Stomach (tissue), 9 donors: ENCODE results near the gene COPZ2. TPM values are rescaled to one million over a fixed set of nuclear protein-coding genes. Genes with fewer than 3 reads are reported as not detected.

Source experiments
- DNase-seq, 2 donors: peaks; one replicate each; pipeline versions ENCODE4 v3.0.0 to v3.0.0-alpha.2; 2013 to 2019
- H3K27ac ChIP-seq, 5 donors: fragments of 200-600 bp in 4 of 5; sonication (generic) in 4 of 5; one replicate each; pipeline ENCODE4 v1.5.1; 2013 to 2019; ENCODE audit warnings: mild to moderate bottlenecking in 1 of 5, moderate library complexity in 1 of 5
- H3K27me3 ChIP-seq, 3 donors: fragments of 200-600 bp; sonication (generic); one replicate each; pipeline ENCODE4 v1.5.1; 2017 to 2019; ENCODE audit warnings: mixed run types in 1 of 3
- H3K36me3 ChIP-seq, 4 donors: fragments of 200-600 bp; sonication (generic); 1 replicate in 3 of 4; 2 replicates in 1 of 4; pipeline ENCODE4 v1.5.1; 2016 to 2019
- H3K4me1 ChIP-seq, 4 donors: fragments of 200-600 bp; sonication (generic); one replicate each; pipeline ENCODE4 v1.5.1; 2016 to 2019
- H3K4me3 ChIP-seq, 4 donors: fragments of 200-600 bp; sonication (generic) in 3 of 4; one replicate each; pipeline ENCODE4 v1.5.1; 2016 to 2019; ENCODE audit warnings: mild to moderate bottlenecking in 1 of 4
- H3K9me3 ChIP-seq, 4 donors: fragments of 200-600 bp; sonication (generic); one replicate each; pipeline ENCODE4 v1.5.1; 2016 to 2019
- EP300 ChIP-seq: sonication (generic); formaldehyde crosslinking; IDR thresholded peaks from one replicate; pipeline ENCODE4 v1.6.1; 2017; ENCODE audit warnings: antibody characterized with exemption
- POLR2A ChIP-seq, 4 donors: fragments of 450-650 bp; IDR thresholded peaks; one replicate each; pipeline ENCODE4 v1.6.1; 2016; ENCODE audit warnings: antibody characterized with exemption in 4 of 4, control low read depth in 2 of 4, mild to moderate bottlenecking in 1 of 4, moderate library complexity in 1 of 4
- POLR2AphosphoS5 ChIP-seq, 3 donors: sonication (generic); formaldehyde crosslinking; IDR thresholded peaks; one replicate each; pipeline ENCODE4 v1.6.1; 2016; ENCODE audit warnings: antibody characterized with exemption in 3 of 3
- WGBS, 5 donors: extraction: QIAGEN DNeasy Blood & Tissue Kit in 3 of 5; methylation state at CpG; one replicate each; pipeline versions ENCODE4 v1.1.5 to v1.1.7; 2013 to 2018; 5-methylcytosine and 5-hydroxymethylcytosine counted together
- intact Hi-C: fragments of 100-400 bp; cut with DNase I; formaldehyde crosslinking; loops from one replicate; pipeline ENCODE4 v1.15.1; 2023; ENCODE audit warnings: low total_unique reads
- polyA plus RNA-seq, 3 donors: library from polyadenylated mRNA; stranded (reverse); fragments of 200-250 nt; gene quantifications; one replicate each; pipeline ENCODE4 v1.2.3, GENCODE V29; 2013
- total RNA-seq, 5 donors: library from RNA; depleted of rRNA; stranded (reverse); fragments of >200 nt; gene quantifications; one replicate each; pipeline versions ENCODE4 v1.1.0 to v1.2.3, GENCODE V29; 2014 to 2016
- TF ChIP-seq, protein P1 (sequence below), 7 experiments: fragments of 450-650 bp in 4 of 7; fragments of 200-600 bp in 3 of 7; sonication (generic) in 3 of 7; IDR thresholded peaks; one replicate each; pipeline ENCODE4 v1.5.1; 2016 to 2019; ENCODE audit warnings: antibody characterized with exemption in 7 of 7, control low read depth in 2 of 7, mild to moderate bottlenecking in 1 of 7
- donor health status: healthy with polysubstance abuse.
- donor health status: Bipolar disorder and iron deficiency.
- donor health status: healthy.

COPZ2 gene
- total and polyA plus RNA-seq, 8 donors = 6.8 to 187 (median 17.0) TPM

DNA sequence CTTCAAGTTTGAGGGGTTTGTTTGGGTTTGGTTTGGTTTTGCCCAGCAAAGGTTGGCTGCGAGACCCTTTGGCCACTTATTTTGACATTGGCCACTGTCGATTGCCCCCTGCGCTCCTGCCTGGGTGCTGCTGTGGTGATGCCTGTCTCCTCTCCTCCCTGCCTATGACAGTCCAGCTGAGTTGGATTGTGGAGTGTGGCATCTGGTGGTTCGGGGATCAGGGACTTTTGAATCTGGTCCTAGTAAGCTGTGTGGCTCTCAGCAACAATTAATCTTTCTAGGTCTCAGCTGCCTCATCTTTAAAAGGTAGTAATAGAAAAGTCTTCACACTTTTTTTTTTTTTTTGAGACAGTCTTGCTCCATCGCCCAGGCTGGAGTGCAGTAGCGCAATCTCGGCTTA, 39.6 kb downstream of the COPZ2 start:
- Histone ChIP-seq H3K9me3 (no peaks in the 10 kb centered on the region), H3K27ac (no peak overlapping the region), H3K4me1 (peaks cover 0 to 17% (median 11%) of the 10 kb centered on the region in 4 donors), H3K27me3 (peaks cover 0 to 16% (median 0%) of the 10 kb centered on the region in 3 donors), H3K36me3 (no peaks in the 10 kb centered on the region), H3K4me3 (no peak overlapping the region)
- intact Hi-C loops = no loop called here
- no peak for DNase-seq
- TF ChIP-seq POLR2AphosphoS5 (IDR thresholded peaks at IDR 0.05) = no peak
- TF ChIP-seq POLR2A (IDR thresholded peaks at IDR 0.05) = no peak
- no peak for TF ChIP-seq EP300
- TF ChIP-seq, protein P1, sequence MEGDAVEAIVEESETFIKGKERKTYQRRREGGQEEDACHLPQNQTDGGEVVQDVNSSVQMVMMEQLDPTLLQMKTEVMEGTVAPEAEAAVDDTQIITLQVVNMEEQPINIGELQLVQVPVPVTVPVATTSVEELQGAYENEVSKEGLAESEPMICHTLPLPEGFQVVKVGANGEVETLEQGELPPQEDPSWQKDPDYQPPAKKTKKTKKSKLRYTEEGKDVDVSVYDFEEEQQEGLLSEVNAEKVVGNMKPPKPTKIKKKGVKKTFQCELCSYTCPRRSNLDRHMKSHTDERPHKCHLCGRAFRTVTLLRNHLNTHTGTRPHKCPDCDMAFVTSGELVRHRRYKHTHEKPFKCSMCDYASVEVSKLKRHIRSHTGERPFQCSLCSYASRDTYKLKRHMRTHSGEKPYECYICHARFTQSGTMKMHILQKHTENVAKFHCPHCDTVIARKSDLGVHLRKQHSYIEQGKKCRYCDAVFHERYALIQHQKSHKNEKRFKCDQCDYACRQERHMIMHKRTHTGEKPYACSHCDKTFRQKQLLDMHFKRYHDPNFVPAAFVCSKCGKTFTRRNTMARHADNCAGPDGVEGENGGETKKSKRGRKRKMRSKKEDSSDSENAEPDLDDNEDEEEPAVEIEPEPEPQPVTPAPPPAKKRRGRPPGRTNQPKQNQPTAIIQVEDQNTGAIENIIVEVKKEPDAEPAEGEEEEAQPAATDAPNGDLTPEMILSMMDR (IDR thresholded peaks at IDR 0.05) = no peak
- 89 to 94% (median 93%) methylated on average over 7 of the region's 7 CpGs for WGBS, 5 donors

DNA sequence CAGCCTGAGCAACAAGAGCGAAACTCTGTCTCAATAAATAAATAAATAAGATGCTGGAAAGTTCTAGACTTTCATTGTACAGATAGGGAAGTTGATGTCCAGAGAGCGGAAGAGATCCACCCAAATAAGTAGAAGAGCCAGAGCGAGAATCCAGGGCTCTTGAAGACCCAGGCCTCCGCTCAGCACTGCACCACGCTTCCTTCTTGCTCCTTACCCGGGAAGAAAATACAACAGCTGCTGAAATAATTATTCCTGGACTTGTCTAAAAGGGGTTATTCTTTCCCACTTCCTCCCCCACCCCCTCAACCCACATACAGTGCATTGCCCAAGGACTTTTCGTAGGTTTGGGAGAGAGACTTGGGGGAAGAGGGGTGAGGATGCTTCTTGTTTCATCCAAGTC, 40.0 kb downstream of the COPZ2 start:
- DNase-seq = no peak
- Histone ChIP-seq H3K9me3 (no peaks in the 10 kb centered on the region), H3K4me3 (no peak overlapping the region), H3K36me3 (no peaks in the 10 kb centered on the region), H3K4me1 (peaks cover 0 to 13% (median 7%) of the 10 kb centered on the region in 4 donors), H3K27ac (no peak overlapping the region), H3K27me3 (peaks cover 0 to 16% (median 0%) of the 10 kb centered on the region in 3 donors)
- TF ChIP-seq POLR2AphosphoS5 (IDR thresholded peaks at IDR 0.05) = no peak
- TF ChIP-seq, protein P1 (IDR thresholded peaks at IDR 0.05) = no peak
- no peak for TF ChIP-seq EP300
- TF ChIP-seq POLR2A (IDR thresholded peaks at IDR 0.05) = no peak
- intact Hi-C loops = no loop called here
- WGBS, 5 donors = 82 to 91% (median 88%) methylated on average over 7 of the region's 7 CpGs

DNA sequence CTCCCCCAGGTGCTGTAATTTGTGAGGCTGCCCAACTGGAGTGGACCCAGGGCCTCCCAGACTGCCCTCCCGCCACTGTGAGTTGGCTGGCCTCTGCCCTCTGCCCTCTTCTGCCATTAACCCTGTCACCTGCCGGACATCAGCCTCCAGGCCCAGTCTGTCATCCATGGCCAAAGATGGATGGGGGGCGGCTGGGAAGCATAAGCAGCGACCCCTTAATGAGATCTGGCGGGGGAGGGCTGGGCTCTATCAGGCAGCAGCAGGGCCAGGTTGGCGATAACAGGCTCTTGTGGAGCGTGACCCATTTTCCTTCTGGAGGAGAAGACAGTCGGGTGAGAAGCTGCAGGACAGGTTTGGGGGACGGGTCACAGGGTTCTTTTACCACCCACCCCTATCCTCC, 41.4 kb downstream of the COPZ2 start:
- peaks cover 0 to 16% (median 0%) of the 10 kb centered on the region in 3 donors for H3K27me3 ChIP-seq
- H3K4me1 ChIP-seq = no peaks in the 10 kb centered on the region
- no peaks in the 10 kb centered on the region for H3K9me3 ChIP-seq
- intact Hi-C loops = no loop called here
- no peaks in the 10 kb centered on the region for H3K36me3 ChIP-seq
- TF ChIP-seq POLR2AphosphoS5 (IDR thresholded peaks at IDR 0.05) (no peak), EP300 (no peak), POLR2A (IDR thresholded peaks at IDR 0.05) (no peak)
- TF ChIP-seq, protein P1 (IDR thresholded peaks at IDR 0.05) = no peak
- 54 to 63% (median 63%) methylated on average over 8 to 9 of the region's 9 CpGs for WGBS, 5 donors
- no peak for DNase-seq
- no peak overlapping the region for H3K27ac ChIP-seq
- no peak overlapping the region for H3K4me3 ChIP-seq

DNA sequence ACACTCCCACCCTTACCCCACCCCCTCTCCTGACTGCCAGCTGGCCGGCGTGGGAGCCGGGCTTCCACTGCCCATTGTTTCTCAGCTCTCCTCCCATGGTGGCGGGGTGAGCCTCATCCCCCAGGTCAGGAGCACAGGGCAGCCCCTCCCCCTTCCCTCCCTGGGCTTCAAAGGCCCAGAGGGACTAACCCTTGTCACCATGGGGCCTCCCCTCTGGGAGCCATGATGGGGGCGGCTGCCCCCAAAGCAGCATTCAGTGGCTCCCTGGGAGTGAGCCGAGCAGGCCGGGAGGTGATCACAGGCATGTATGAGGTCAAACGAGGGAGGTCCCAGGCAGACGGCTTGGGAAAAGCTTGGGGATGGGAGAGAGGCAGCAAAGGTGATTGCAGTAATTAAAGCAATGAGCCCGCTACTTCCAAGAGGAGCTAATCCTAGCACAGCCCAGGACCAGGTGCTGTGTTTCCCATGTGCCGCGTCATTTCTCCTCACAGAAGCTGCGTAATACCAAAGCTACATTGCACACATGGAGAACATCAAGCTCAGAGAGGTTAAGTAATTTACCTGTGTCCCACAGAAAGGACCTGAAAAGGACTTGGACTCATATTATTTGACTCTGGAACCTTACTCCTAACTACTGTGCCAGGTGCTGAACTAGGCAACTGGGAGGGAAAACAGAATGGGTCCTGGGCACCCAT, 42.2 kb downstream of the COPZ2 start:
- H3K4me3 ChIP-seq = no peak overlapping the region
- intact Hi-C loops = no loop called here
- no peaks in the 10 kb centered on the region for H3K36me3 ChIP-seq
- H3K27me3 ChIP-seq = peaks cover 0 to 16% (median 0%) of the 10 kb centered on the region in 3 donors
- H3K27ac ChIP-seq = no peak overlapping the region
- WGBS, 5 donors = 68 to 81% (median 73%) methylated on average over 12 to 13 of the region's 13 CpGs
- DNase-seq = peak in 1 of 2 donors; percentile 44
- no peaks in the 10 kb centered on the region for H3K9me3 ChIP-seq
- no peaks in the 10 kb centered on the region for H3K4me1 ChIP-seq
- TF ChIP-seq, protein P1 (IDR thresholded peaks at IDR 0.05) = no peak
- no peak for TF ChIP-seq EP300
- TF ChIP-seq POLR2A (IDR thresholded peaks at IDR 0.05) = no peak
- no peak for TF ChIP-seq POLR2AphosphoS5 (IDR thresholded peaks at IDR 0.05)
